SK-N-SH treated with all-trans-retinoic acid at 6 μM for 48 hours (cell line): Measurements from ENCODE around the gene CACNA1C.

ENCODE experiments used
- ATAC-seq: fragments of 200-7000 bp; cut with Tn5 transposase; 3 replicates; pipeline ENCODE4 v1.9.1; 2020; ENCODE audit warnings: mild to moderate bottlenecking, moderate library complexity
- ARNTL ChIP-seq: fragments of 450-650 bp; formaldehyde crosslinking; IDR thresholded peaks from 2 replicates; pipeline ENCODE4 v1.5.0; 2020; ENCODE audit warnings: low read depth, mild to moderate bottlenecking, moderate library complexity, borderline replicate concordance
- BACH2 ChIP-seq: fragments of 250-450 bp; sonication (Bioruptor Pico); IDR thresholded peaks from 2 replicates; pipeline ENCODE4 v1.9.0; 2021; ENCODE audit warnings: mild to moderate bottlenecking, borderline replicate concordance
- CREB5 ChIP-seq: fragments of 250-450 bp; sonication (Bioruptor Pico); IDR thresholded peaks from 2 replicates; pipeline ENCODE4 v1.5.1; 2020; ENCODE audit warnings: low read depth, mild to moderate bottlenecking, moderate library complexity
- CSDC2 ChIP-seq: fragments of 250-450 bp; sonication (Bioruptor Pico); IDR thresholded peaks from 2 replicates; pipeline ENCODE4 v1.5.0; 2020; ENCODE audit warnings: mild to moderate bottlenecking, moderate library complexity
- CSRNP3 ChIP-seq: fragments of 250-450 bp; sonication (Bioruptor Pico); IDR thresholded peaks from 2 replicates; pipeline ENCODE4 v1.5.1; 2021; ENCODE audit warnings: mild to moderate bottlenecking, moderate library complexity
- ESRRG ChIP-seq: fragments of 250-450 bp; sonication (Bioruptor Pico); IDR thresholded peaks from 2 replicates; pipeline ENCODE4 v1.6.1; 2021; ENCODE audit warnings: mild to moderate bottlenecking
- GLIS3 ChIP-seq: fragments of 250-450 bp; sonication (Bioruptor Pico); IDR thresholded peaks from 2 replicates; pipeline ENCODE4 v1.5.0; 2020; ENCODE audit warnings: mild to moderate bottlenecking, moderate library complexity
- ISL1 ChIP-seq: fragments of 250-450 bp; sonication (Bioruptor Pico); IDR thresholded peaks from 2 replicates; pipeline ENCODE4 v2.1.2; 2022; ENCODE audit warnings: mild to moderate bottlenecking, moderate library complexity
- PATZ1 ChIP-seq: fragments of 250-450 bp; sonication (Bioruptor Pico); IDR thresholded peaks from 2 replicates; pipeline ENCODE4 v1.8.0; 2020; ENCODE audit warnings: mild to moderate bottlenecking, moderate library complexity, borderline replicate concordance
- POU6F1 ChIP-seq: fragments of 250-450 bp; sonication (Bioruptor Pico); IDR thresholded peaks from 2 replicates; pipeline ENCODE4 v1.8.0; 2021; ENCODE audit warnings: low read depth, mild to moderate bottlenecking, moderate library complexity, borderline replicate concordance
- PPARA ChIP-seq: fragments of 250-450 bp; sonication (Bioruptor Pico); IDR thresholded peaks from 2 replicates; pipeline ENCODE4 v1.5.0; 2020; ENCODE audit warnings: mild to moderate bottlenecking, borderline replicate concordance
- RARB ChIP-seq: fragments of 250-450 bp; sonication (Bioruptor Pico); IDR thresholded peaks from 2 replicates; pipeline ENCODE4 v1.8.0; 2021; ENCODE audit warnings: mild to moderate bottlenecking, moderate library complexity
- TCF4 ChIP-seq: fragments of 250-450 bp; sonication (Bioruptor Pico); IDR thresholded peaks from 2 replicates; pipeline ENCODE4 v1.8.0; 2021; ENCODE audit warnings: mild to moderate bottlenecking, moderate library complexity, borderline replicate concordance
- TOX ChIP-seq: fragments of 250-450 bp; sonication (Bioruptor Pico); IDR thresholded peaks from 2 replicates; pipeline ENCODE4 v1.8.0; 2021; ENCODE audit warnings: mild to moderate bottlenecking, moderate library complexity, borderline replicate concordance
- TSHZ2 ChIP-seq: fragments of 250-450 bp; sonication (Bioruptor Pico); IDR thresholded peaks from 2 replicates; pipeline ENCODE4 v1.5.0; 2020; ENCODE audit warnings: mild to moderate bottlenecking, moderate library complexity
- ZFP3 ChIP-seq: fragments of 250-450 bp; sonication (Bioruptor Pico); IDR thresholded peaks from 2 replicates; pipeline ENCODE4 v1.5.0; 2020; ENCODE audit warnings: mild to moderate bottlenecking, moderate library complexity
- ZNF70 ChIP-seq: fragments of 450-650 bp; formaldehyde crosslinking; IDR thresholded peaks from 2 replicates; pipeline ENCODE4 v1.5.0; 2020; ENCODE audit warnings: mild to moderate bottlenecking, moderate library complexity
- ZNF8 ChIP-seq: fragments of 450-650 bp; formaldehyde crosslinking; IDR thresholded peaks from 2 replicates; pipeline ENCODE4 v1.5.0; 2020; ENCODE audit warnings: mild to moderate bottlenecking, moderate library complexity

Gene CACNA1C

GRCh38 chr12:2395354-2395977 lies 342.7 kb downstream of the CACNA1C start:
- ATAC-seq, result peak; percentile 79
- no peak for TF ChIP-seq ISL1 (CRISPR knock-in tag)
- TF ChIP-seq CREB5 (CRISPR knock-in tag), result no peak
- no peak for TF ChIP-seq TCF4 (CRISPR knock-in tag)

- ATAC-seq, result no peak
- TF ChIP-seq ARNTL (CRISPR knock-in tag) (no peak), CSRNP3 (CRISPR knock-in tag) (no peak), CSDC2 (CRISPR knock-in tag) (no peak), ESRRG (CRISPR knock-in tag) (no peak), TSHZ2 (CRISPR knock-in tag) (no peak), PPARA (CRISPR knock-in tag) (no peak), POU6F1 (CRISPR knock-in tag) (no peak), ISL1 (CRISPR knock-in tag) (no peak), RARB (CRISPR knock-in tag) (no peak), ZNF8 (CRISPR knock-in tag) (no peak), GLIS3 (CRISPR knock-in tag) (no peak), BACH2 (CRISPR knock-in tag) (no peak), PATZ1 (CRISPR knock-in tag) (no peak), ZNF70 (CRISPR knock-in tag) (no peak), ZFP3 (no peak), TCF4 (CRISPR knock-in tag) (no peak), CREB5 (CRISPR knock-in tag) (no peak), TOX (CRISPR knock-in tag) (no peak)
Observed at GRCh38 chr12:2396448-2396871, 343.7 kb downstream of the CACNA1C start.
